Subcutaneous adipose tissue (tissue), 4 donors: ENCODE results near the gene ZNF559. TPM values are rescaled to one million over a fixed set of nuclear protein-coding genes. Genes with fewer than 3 reads are reported as not detected.

ENCODE experiments used
- CTCF ChIP-seq: fragments of 450-650 bp; IDR thresholded peaks from one replicate; pipeline ENCODE4 v1.5.1; 2016; ENCODE audit warnings: low read depth, mild to moderate bottlenecking, control low read depth, antibody characterized with exemption, moderate library complexity
- total RNA-seq, 4 donors: library from RNA; depleted of rRNA; stranded (reverse); fragments of >200 nt; gene quantifications; one replicate each; pipeline ENCODE4 v1.1.0, GENCODE V29; 2016

The ZNF559 gene
- total RNA-seq, 4 donors from 2014 or later = 15.1 to 30.3 (median 22.2) TPM

- TF ChIP-seq CTCF = no peak
Measured at GRCh38 chr19:9309139-9309973, 14.6 kb upstream of the ZNF559 start, which contains the start of gene ZNF699. Gene ZNF699, minus strand, starts transcription at chr19:9309838. Its CDS starts 4,719 bp downstream, at chr19:9305119.

- no peak for TF ChIP-seq CTCF
Measured at GRCh38 chr19:9309974-9310446, 14.0 kb upstream of the ZNF559 start.

- TF ChIP-seq CTCF = no peak
Measured at GRCh38 chr19:9313756-9314155, 10.2 kb upstream of the ZNF559 start.

GRCh38 chr19:9321338-9321737, 2.6 kb upstream of the ZNF559 start:
- no peak for TF ChIP-seq CTCF

GRCh38 chr19:9323557-9323918, 441 bp upstream of the ZNF559 start:
- TF ChIP-seq CTCF = no peak

- no peak for TF ChIP-seq CTCF
Measured at GRCh38 chr19:9324584-9324962, 594 bp downstream of the ZNF559 start.

- TF ChIP-seq CTCF = no peak
Measured at GRCh38 chr19:9329999-9330398, 6.0 kb downstream of the ZNF559 start.
